ENCODE results near the gene EIF4G3.

- TF ChIP-seq, protein P1, sequence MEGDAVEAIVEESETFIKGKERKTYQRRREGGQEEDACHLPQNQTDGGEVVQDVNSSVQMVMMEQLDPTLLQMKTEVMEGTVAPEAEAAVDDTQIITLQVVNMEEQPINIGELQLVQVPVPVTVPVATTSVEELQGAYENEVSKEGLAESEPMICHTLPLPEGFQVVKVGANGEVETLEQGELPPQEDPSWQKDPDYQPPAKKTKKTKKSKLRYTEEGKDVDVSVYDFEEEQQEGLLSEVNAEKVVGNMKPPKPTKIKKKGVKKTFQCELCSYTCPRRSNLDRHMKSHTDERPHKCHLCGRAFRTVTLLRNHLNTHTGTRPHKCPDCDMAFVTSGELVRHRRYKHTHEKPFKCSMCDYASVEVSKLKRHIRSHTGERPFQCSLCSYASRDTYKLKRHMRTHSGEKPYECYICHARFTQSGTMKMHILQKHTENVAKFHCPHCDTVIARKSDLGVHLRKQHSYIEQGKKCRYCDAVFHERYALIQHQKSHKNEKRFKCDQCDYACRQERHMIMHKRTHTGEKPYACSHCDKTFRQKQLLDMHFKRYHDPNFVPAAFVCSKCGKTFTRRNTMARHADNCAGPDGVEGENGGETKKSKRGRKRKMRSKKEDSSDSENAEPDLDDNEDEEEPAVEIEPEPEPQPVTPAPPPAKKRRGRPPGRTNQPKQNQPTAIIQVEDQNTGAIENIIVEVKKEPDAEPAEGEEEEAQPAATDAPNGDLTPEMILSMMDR (conservative IDR thresholded peaks at IDR 0.05), result no peak
- TF ChIP-seq ZFX (IDR thresholded peaks at IDR 0.05), result no peak
These were observed 80.7 kb downstream of the EIF4G3 start for GRCh38 chr1:21095976-21096375.

Data from C4-2B (cell line).